Stimulated activated CD4-positive, alpha-beta T cell treated with anti-CD3 and anti-CD28 coated beads, Interleukin-2, amount 100 ng/mL, for 4 hours (primary cell): Measurements from ENCODE around the gene PUS3.
"Not testable (repeated sequence)": the region's sequence is repeated elsewhere in the genome, so short reads cannot be mapped to it uniquely, and the experiment has no call there.

Experiments used
- DNase-seq: peaks from one replicate; pipeline ENCODE4 v3.0.0-alpha.2; 2020; ENCODE audit warnings: low read depth

PUS3 gene

GRCh38 chr11:125916683-125917347, 13.8 kb upstream of the PUS3 start:
- no peak for DNase-seq

- DNase-seq: not testable (repeated sequence)
Observed at GRCh38 chr11:125914601-125915000, 11.6 kb upstream of the PUS3 start.

- DNase-seq: no peak
Observed at GRCh38 chr11:125910226-125910849, 7.3 kb upstream of the PUS3 start.

GRCh38 chr11:125904678-125905077, 1.7 kb upstream of the PUS3 start:
- no peak for DNase-seq

- no peak for DNase-seq
Observed at GRCh38 chr11:125903711-125904659, 979 bp upstream of the PUS3 start, which contains the start of gene DDX25. Gene DDX25 (plus strand): TSS chr11:125904508. CDS start chr11:125904518, 10 bp downstream.

- no peak for DNase-seq
Observed at GRCh38 chr11:125902277-125902926, 604 bp downstream of the PUS3 start.

GRCh38 chr11:125901872-125902271, 1.1 kb downstream of the PUS3 start:
- no peak for DNase-seq

- DNase-seq: no peak
Observed at GRCh38 chr11:125892994-125893393, 10.0 kb downstream of the PUS3 start.

- DNase-seq: no peak
Observed at GRCh38 chr11:125892071-125892470, 10.9 kb downstream of the PUS3 start.

- DNase-seq: no peak
Observed at GRCh38 chr11:125890447-125891100, 12.4 kb downstream of the PUS3 start.

- DNase-seq: peak; percentile 83
Observed at GRCh38 chr11:125887373-125888324, 15.4 kb downstream of the PUS3 start, which contains the start of gene HYLS1. Gene HYLS1 (plus strand): TSS chr11:125887668. CDS start chr11:125899369, 11,701 bp downstream.

- DNase-seq: no peak
Observed at GRCh38 chr11:125886997-125887372, 16.0 kb downstream of the PUS3 start.

- no peak for DNase-seq
Observed at GRCh38 chr11:125883375-125883774, 19.6 kb downstream of the PUS3 start.

GRCh38 chr11:125881291-125881690, 21.7 kb downstream of the PUS3 start:
- DNase-seq: no peak

GRCh38 chr11:125874556-125875124, 28.4 kb downstream of the PUS3 start:
- no peak for DNase-seq

GRCh38 chr11:125873881-125874555, 29.0 kb downstream of the PUS3 start:
- no peak for DNase-seq

GRCh38 chr11:125872138-125872491, 30.9 kb downstream of the PUS3 start:
- no peak for DNase-seq

GRCh38 chr11:125871391-125872137, 31.4 kb downstream of the PUS3 start:
- no peak for DNase-seq

- DNase-seq: no peak
Observed at GRCh38 chr11:125869521-125869920, 33.5 kb downstream of the PUS3 start.
